Suprapubic skin (tissue), 4 donors: ENCODE measurements around the gene TPH1. TPM values are rescaled to one million over a fixed set of nuclear protein-coding genes. Genes with fewer than 3 reads are reported as not detected.

Experiments used
- DNase-seq, 2 donors: peaks; one replicate each; pipeline ENCODE4 v3.0.0-alpha.2; 2019; ENCODE audit warnings: low spot score in 2 of 2
- H3K27ac ChIP-seq: fragments of 200-600 bp; sonication (generic); one replicate; pipeline ENCODE4 v1.5.1; 2019
- H3K27me3 ChIP-seq: fragments of 200-600 bp; sonication (generic); one replicate; pipeline ENCODE4 v1.5.1; 2019
- H3K36me3 ChIP-seq: fragments of 200-600 bp; sonication (generic); one replicate; pipeline ENCODE4 v1.5.1; 2019
- H3K4me1 ChIP-seq: fragments of 200-600 bp; sonication (generic); one replicate; pipeline ENCODE4 v1.5.1; 2019
- H3K4me3 ChIP-seq: fragments of 200-600 bp; sonication (generic); one replicate; pipeline ENCODE4 v1.5.1; 2019; ENCODE audit warnings: mild to moderate bottlenecking
- H3K9me3 ChIP-seq: fragments of 200-600 bp; sonication (generic); one replicate; pipeline ENCODE4 v1.5.1; 2019
- EP300 ChIP-seq: sonication (generic); formaldehyde crosslinking; IDR thresholded peaks from one replicate; pipeline ENCODE4 v1.6.1; 2017; ENCODE audit warnings: antibody characterized with exemption
- POLR2A ChIP-seq, 2 donors: fragments of 450-650 bp; IDR thresholded peaks; one replicate each; pipeline ENCODE4 v1.6.1; 2017; ENCODE audit warnings: antibody characterized with exemption in 2 of 2, mild to moderate bottlenecking in 2 of 2, moderate library complexity in 2 of 2
- POLR2AphosphoS5 ChIP-seq, 3 donors: sonication (generic); formaldehyde crosslinking; IDR thresholded peaks; one replicate each; pipeline ENCODE4 v1.6.1; 2017; ENCODE audit warnings: antibody characterized with exemption in 3 of 3
- WGBS: methylation state at CpG from one replicate; pipeline ENCODE4 v1.1.5; 2018; 5-methylcytosine and 5-hydroxymethylcytosine counted together
- total RNA-seq, 4 donors: library from RNA; depleted of rRNA; stranded (reverse); fragments of >200 nt; gene quantifications; one replicate each; pipeline ENCODE4 v1.1.0, GENCODE V29; 2016
- TF ChIP-seq, protein P1 (sequence below), 2 donors: fragments of 200-600 bp in 1 of 2; fragments of 450-650 bp in 1 of 2; sonication (generic) in 1 of 2; IDR thresholded peaks; one replicate each; pipeline ENCODE4 v1.5.1; 2016 to 2019; ENCODE audit warnings: antibody characterized with exemption in 2 of 2, mild to moderate bottlenecking in 1 of 2, moderate library complexity in 1 of 2

Gene TPH1
- total RNA-seq, 4 donors from 2014 or later = 0.19 to 1.9 (median 0.40) TPM

DNA sequence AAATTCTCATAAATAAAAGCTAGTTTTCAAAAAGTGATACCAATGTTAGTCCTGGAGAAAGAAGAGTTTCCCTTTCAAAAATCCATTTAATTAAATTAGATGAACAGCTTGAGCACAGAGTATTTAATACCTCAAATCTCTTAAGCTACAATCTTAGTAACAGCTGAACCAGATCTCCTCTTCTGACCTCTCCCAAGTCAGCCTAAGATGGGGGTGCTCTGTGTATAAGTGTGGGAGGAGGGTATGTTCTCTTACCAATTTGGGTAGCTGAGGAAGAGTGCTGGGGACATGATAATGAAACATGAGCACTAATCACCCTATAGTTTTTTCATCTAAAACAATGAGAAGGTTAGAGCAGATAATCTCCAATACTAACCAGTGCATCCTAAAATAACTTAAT lies 9.6 kb downstream of the TPH1 start:
- no peaks in the 10 kb centered on the region for H3K27me3 ChIP-seq
- no peaks in the 10 kb centered on the region for H3K4me1 ChIP-seq
- no peak for DNase-seq
- no peak overlapping the region for H3K27ac ChIP-seq
- no peaks in the 10 kb centered on the region for H3K36me3 ChIP-seq
- no peak overlapping the region for H3K4me3 ChIP-seq
- H3K9me3 ChIP-seq = no peaks in the 10 kb centered on the region
- TF ChIP-seq POLR2AphosphoS5 (IDR thresholded peaks at IDR 0.05) = no peak
- no peak for TF ChIP-seq POLR2A (IDR thresholded peaks at IDR 0.05)
- TF ChIP-seq EP300 = no peak
- TF ChIP-seq, protein P1, sequence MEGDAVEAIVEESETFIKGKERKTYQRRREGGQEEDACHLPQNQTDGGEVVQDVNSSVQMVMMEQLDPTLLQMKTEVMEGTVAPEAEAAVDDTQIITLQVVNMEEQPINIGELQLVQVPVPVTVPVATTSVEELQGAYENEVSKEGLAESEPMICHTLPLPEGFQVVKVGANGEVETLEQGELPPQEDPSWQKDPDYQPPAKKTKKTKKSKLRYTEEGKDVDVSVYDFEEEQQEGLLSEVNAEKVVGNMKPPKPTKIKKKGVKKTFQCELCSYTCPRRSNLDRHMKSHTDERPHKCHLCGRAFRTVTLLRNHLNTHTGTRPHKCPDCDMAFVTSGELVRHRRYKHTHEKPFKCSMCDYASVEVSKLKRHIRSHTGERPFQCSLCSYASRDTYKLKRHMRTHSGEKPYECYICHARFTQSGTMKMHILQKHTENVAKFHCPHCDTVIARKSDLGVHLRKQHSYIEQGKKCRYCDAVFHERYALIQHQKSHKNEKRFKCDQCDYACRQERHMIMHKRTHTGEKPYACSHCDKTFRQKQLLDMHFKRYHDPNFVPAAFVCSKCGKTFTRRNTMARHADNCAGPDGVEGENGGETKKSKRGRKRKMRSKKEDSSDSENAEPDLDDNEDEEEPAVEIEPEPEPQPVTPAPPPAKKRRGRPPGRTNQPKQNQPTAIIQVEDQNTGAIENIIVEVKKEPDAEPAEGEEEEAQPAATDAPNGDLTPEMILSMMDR (IDR thresholded peaks at IDR 0.05) = no peak

DNA sequence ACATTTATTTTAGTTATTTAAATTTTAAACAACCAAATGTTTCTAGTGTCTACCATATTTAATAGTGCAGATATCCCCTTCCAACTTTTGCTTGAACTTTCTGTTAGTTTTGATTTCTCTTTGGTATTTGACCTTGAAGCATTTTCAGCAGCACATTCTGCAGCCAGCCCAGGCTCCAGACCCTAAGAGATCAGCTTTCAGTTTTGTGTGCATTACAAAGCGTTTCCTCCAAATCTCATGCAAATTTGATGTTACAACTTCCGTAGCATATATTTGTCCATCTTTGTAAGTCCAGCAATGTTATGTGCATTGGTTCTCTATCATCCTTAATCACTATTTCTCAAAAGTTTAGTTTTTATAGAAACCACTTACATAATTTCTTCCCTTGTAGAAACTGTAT lies 18.6 kb downstream of the TPH1 start:
- Histone ChIP-seq H3K4me3 (no peak overlapping the region), H3K36me3 (no peaks in the 10 kb centered on the region), H3K9me3 (no peaks in the 10 kb centered on the region), H3K4me1 (no peaks in the 10 kb centered on the region), H3K27ac (no peak overlapping the region), H3K27me3 (no peaks in the 10 kb centered on the region)
- WGBS = 96% methylated on average over 2 of the region's 2 CpGs
- no peak for DNase-seq
- TF ChIP-seq POLR2AphosphoS5 (IDR thresholded peaks at IDR 0.05) (no peak), POLR2A (IDR thresholded peaks at IDR 0.05) (no peak), EP300 (no peak)
- TF ChIP-seq, protein P1 (IDR thresholded peaks at IDR 0.05) = no peak

DNA sequence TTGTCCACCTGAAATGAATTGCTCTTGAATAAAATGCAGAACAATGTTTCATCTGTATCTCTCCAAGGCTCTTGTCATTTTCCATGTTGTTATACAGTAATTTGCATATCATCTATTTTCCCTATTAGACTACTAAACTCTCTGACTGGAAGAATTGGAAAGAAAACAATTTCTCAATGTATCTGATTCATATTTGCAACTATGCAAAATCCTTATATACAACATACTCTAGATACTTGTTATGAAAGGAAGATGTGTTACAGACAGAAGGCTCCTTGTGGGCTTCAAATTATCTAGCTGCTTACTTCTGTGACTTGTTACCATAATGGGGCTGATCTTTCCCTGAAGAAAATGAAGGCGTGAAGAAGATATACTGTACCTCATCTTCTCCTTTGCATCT lies 23.6 kb downstream of the TPH1 start:
- Histone ChIP-seq H3K36me3 (no peaks in the 10 kb centered on the region), H3K4me1 (no peaks in the 10 kb centered on the region), H3K27me3 (no peaks in the 10 kb centered on the region), H3K9me3 (no peaks in the 10 kb centered on the region), H3K27ac (no peak overlapping the region), H3K4me3 (no peak overlapping the region)
- 77% methylated on average over 1 of the region's 1 CpG for WGBS
- TF ChIP-seq, protein P1 (IDR thresholded peaks at IDR 0.05) = no peak
- TF ChIP-seq EP300 (no peak), POLR2A (IDR thresholded peaks at IDR 0.05) (no peak), POLR2AphosphoS5 (IDR thresholded peaks at IDR 0.05) (no peak)
- DNase-seq = no peak

DNA sequence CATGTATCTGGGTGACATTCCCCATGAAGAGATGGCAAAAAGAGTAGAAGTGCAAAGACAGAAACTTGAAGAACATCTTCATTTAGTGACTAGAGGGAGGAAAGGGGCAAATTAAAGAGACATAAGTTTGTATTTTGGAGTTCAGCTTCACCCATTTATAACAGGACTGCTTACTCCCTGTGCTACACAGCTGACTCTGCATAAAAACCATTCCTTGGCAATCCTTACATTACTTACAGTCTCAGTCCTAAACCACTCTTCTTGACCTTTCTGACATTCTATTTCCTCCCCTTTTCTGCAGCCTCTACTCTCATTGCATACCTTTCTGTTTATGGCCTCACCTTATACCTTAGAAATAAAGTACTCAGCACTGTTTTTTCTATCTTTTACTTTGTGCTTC lies 26.4 kb downstream of the TPH1 start:
- Histone ChIP-seq H3K36me3 (no peaks in the 10 kb centered on the region), H3K27me3 (no peaks in the 10 kb centered on the region), H3K27ac (no peak overlapping the region), H3K4me1 (no peaks in the 10 kb centered on the region), H3K9me3 (no peaks in the 10 kb centered on the region), H3K4me3 (no peak overlapping the region)
- TF ChIP-seq EP300 (no peak), POLR2AphosphoS5 (IDR thresholded peaks at IDR 0.05) (no peak)
- no peak for DNase-seq

DNA sequence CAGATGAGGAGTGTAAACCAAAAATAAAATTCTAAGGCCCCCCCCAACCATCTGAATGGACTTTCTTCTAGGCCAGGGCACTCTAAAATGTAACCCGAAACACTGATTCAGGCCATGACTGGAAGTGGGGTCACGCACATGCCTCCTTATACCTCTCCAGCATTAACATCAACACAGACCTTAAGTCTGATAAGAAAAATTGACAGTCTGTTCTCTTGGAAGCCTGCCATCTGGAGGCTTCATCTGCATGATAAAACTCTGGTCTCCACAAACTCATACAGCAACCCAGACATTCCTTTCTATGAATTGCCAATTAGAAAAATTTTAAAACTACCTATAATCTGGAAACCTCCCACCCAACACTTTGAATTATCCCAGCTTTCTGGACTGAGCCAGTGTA lies 29.3 kb downstream of the TPH1 start:
- no peaks in the 10 kb centered on the region for H3K9me3 ChIP-seq
- no peak overlapping the region for H3K4me3 ChIP-seq
- H3K36me3 ChIP-seq = no peaks in the 10 kb centered on the region
- H3K4me1 ChIP-seq = peaks cover 17% of the 10 kb centered on the region
- DNase-seq = no peak
- H3K27me3 ChIP-seq = no peaks in the 10 kb centered on the region
- H3K27ac ChIP-seq = no peak overlapping the region
- TF ChIP-seq POLR2AphosphoS5 (IDR thresholded peaks at IDR 0.05) (no peak), EP300 (no peak), POLR2A (IDR thresholded peaks at IDR 0.05) (no peak)
- TF ChIP-seq, protein P1 (IDR thresholded peaks at IDR 0.05) = no peak
- 73% methylated on average over 2 of the region's 2 CpGs for WGBS

DNA sequence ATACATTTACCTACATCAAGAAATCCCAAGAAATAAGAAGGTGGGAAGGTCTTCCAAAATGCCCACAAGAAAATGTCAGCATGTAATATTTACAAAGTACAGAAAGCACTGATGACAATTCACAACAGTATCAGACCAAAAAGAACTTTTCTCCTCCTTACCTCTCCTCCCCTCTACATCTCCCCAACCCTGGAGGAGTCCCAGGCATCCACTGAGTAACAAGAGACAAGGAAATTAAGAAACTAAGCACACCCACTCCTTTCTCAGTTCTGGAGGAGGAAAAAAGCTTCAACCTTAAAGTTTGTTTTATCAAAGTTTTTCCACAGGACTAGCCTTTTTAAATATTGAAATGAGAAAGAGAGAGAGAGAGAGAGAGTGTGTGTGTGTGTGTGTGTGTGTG lies 31.2 kb downstream of the TPH1 start:
- Histone ChIP-seq H3K9me3 (no peaks in the 10 kb centered on the region), H3K4me3 (no peak overlapping the region), H3K36me3 (no peaks in the 10 kb centered on the region), H3K27me3 (no peaks in the 10 kb centered on the region), H3K27ac (no peak overlapping the region), H3K4me1 (peaks cover 25% of the 10 kb centered on the region)
- DNase-seq = no peak
- TF ChIP-seq POLR2AphosphoS5 (IDR thresholded peaks at IDR 0.05) (no peak), POLR2A (IDR thresholded peaks at IDR 0.05) (no peak), EP300 (no peak)
- TF ChIP-seq, protein P1 (IDR thresholded peaks at IDR 0.05) = no peak
